ENCODE results near the gene TBCCD1.

TBCCD1 gene

GRCh38 chr3:186523434-186523833, 43.7 kb downstream of the TBCCD1 start:
- TF ChIP-seq CTCF (IDR thresholded peaks at IDR 0.05; ENCODE audit: low read depth, low read length, poor library complexity, severe bottlenecking): no peak
- TF ChIP-seq EZH2phosphoT487 (IDR thresholded peaks at IDR 0.05; ENCODE audit: borderline replicate concordance, low read length): no peak
- H3F3A ChIP-seq (ENCODE audit: control insufficient read depth, insufficient read depth): peaks cover 14% of the 10 kb centered on the region

DNA sequence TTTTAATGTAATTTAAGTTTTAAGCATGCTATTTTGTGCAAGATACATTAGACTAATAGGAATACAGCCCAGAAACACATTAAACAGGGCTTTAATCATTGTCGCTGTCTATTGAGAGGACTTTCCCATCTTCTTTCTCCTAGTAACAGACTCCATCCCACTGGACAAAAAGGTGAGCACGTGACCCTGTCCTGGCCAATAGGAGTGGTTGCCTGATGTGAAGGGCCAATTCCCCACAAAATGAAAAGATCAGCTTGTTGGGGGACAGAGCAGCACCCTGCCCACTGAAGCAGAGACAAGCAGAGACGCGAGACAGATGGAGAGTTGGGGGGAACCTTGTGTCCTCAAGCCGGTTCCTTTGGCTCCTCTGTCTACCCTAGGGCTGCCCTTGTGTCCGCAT, 44.1 kb downstream of the TBCCD1 start:
- Histone ChIP-seq H4K20me1 (ENCODE audit: control insufficient read depth, insufficient read depth, low read depth, low read length) (no peaks in the 10 kb centered on the region), H3K9me2 (replicated peaks; ENCODE audit: control insufficient read depth, low read length) (no peaks in the 10 kb centered on the region), H3K36me3 (ENCODE audit: control insufficient read depth, low read length) (no peaks in the 10 kb centered on the region), H3K4me1 (ENCODE audit: control insufficient read depth, low read length) (peaks cover 90% of the 10 kb centered on the region), H3K27me3 (ENCODE audit: control insufficient read depth, low read length) (no peaks in the 10 kb centered on the region), H3K27ac (ENCODE audit: low read depth, low read length) (no peak overlapping the region), H3K4me2 (ENCODE audit: low read length) (no peak overlapping the region), H3K9me3 (ENCODE audit: control insufficient read depth, insufficient read depth, low read length) (no peaks in the 10 kb centered on the region), H3F3A (ENCODE audit: control insufficient read depth, insufficient read depth) (peaks cover 14% of the 10 kb centered on the region), H3K79me2 (ENCODE audit: control insufficient read depth, low read length) (no peaks in the 10 kb centered on the region), H3K4me3 (ENCODE audit: low read length) (no peak overlapping the region)
- TF ChIP-seq EZH2phosphoT487 (IDR thresholded peaks at IDR 0.05; ENCODE audit: borderline replicate concordance, low read length) (no peak), CTCF (IDR thresholded peaks at IDR 0.05; ENCODE audit: low read depth, low read length, poor library complexity, severe bottlenecking) (no peak)

More at GRCh38 chr3:186523434-186523833, 43.7 kb downstream of the TBCCD1 start:
- Histone ChIP-seq H3K4me2 (ENCODE audit: low read length) (no peak overlapping the region), H3K27me3 (ENCODE audit: control insufficient read depth, low read length) (no peaks in the 10 kb centered on the region), H3K9me2 (replicated peaks; ENCODE audit: control insufficient read depth, low read length) (no peaks in the 10 kb centered on the region), H3K79me2 (ENCODE audit: control insufficient read depth, low read length) (no peaks in the 10 kb centered on the region), H3K9me3 (ENCODE audit: control insufficient read depth, insufficient read depth, low read length) (no peaks in the 10 kb centered on the region), H3K4me1 (ENCODE audit: control insufficient read depth, low read length) (peaks cover 90% of the 10 kb centered on the region), H3K27ac (ENCODE audit: low read depth, low read length) (no peak overlapping the region), H4K20me1 (ENCODE audit: control insufficient read depth, insufficient read depth, low read depth, low read length) (no peaks in the 10 kb centered on the region), H3K4me3 (ENCODE audit: low read length) (no peak overlapping the region), H3K36me3 (ENCODE audit: control insufficient read depth, low read length) (no peaks in the 10 kb centered on the region)

GRCh38 chr3:186520957-186521842, 45.9 kb downstream of the TBCCD1 start:
- H3K4me2 ChIP-seq (ENCODE audit: low read length): peak overlapping the region; percentile 69

GRCh38 chr3:186520431-186520830, 46.7 kb downstream of the TBCCD1 start:
- no peak overlapping the region for H3K27ac ChIP-seq (ENCODE audit: low read depth, low read length)
- no peak for TF ChIP-seq CTCF (IDR thresholded peaks at IDR 0.05; ENCODE audit: low read depth, low read length, poor library complexity, severe bottlenecking)
- TF ChIP-seq EZH2phosphoT487 (IDR thresholded peaks at IDR 0.05; ENCODE audit: borderline replicate concordance, low read length): no peak
- no peak overlapping the region for H3K4me3 ChIP-seq (ENCODE audit: low read length)
- no peaks in the 10 kb centered on the region for H3K27me3 ChIP-seq (ENCODE audit: control insufficient read depth, low read length)
- H3K79me2 ChIP-seq (ENCODE audit: control insufficient read depth, low read length): no peaks in the 10 kb centered on the region
- H3K9me2 ChIP-seq (replicated peaks; ENCODE audit: control insufficient read depth, low read length): no peaks in the 10 kb centered on the region
- no peaks in the 10 kb centered on the region for H4K20me1 ChIP-seq (ENCODE audit: control insufficient read depth, insufficient read depth, low read depth, low read length)
- H3K4me2 ChIP-seq (ENCODE audit: low read length): no peak overlapping the region; the same call in 1 of the 2 replicates
- H3F3A ChIP-seq (ENCODE audit: control insufficient read depth, insufficient read depth): peaks cover 3% of the 10 kb centered on the region; the same call in 1 of the 2 replicates
- no peaks in the 10 kb centered on the region for H3K36me3 ChIP-seq (ENCODE audit: control insufficient read depth, low read length)
- peaks cover 67% of the 10 kb centered on the region for H3K4me1 ChIP-seq (ENCODE audit: control insufficient read depth, low read length)
- no peaks in the 10 kb centered on the region for H3K9me3 ChIP-seq (ENCODE audit: control insufficient read depth, insufficient read depth, low read length)

More at GRCh38 chr3:186520957-186521842, 45.9 kb downstream of the TBCCD1 start:
- Histone ChIP-seq H3F3A (ENCODE audit: control insufficient read depth, insufficient read depth) (peaks cover 3% of the 10 kb centered on the region; the same call in 1 of the 2 replicates), H4K20me1 (ENCODE audit: control insufficient read depth, insufficient read depth, low read depth, low read length) (no peaks in the 10 kb centered on the region), H3K27me3 (ENCODE audit: control insufficient read depth, low read length) (no peaks in the 10 kb centered on the region), H3K9me3 (ENCODE audit: control insufficient read depth, insufficient read depth, low read length) (no peaks in the 10 kb centered on the region), H3K79me2 (ENCODE audit: control insufficient read depth, low read length) (no peaks in the 10 kb centered on the region), H3K27ac (ENCODE audit: low read depth, low read length) (peak overlapping the region; percentile 32), H3K4me1 (ENCODE audit: control insufficient read depth, low read length) (peaks cover 73% of the 10 kb centered on the region), H3K36me3 (ENCODE audit: control insufficient read depth, low read length) (no peaks in the 10 kb centered on the region), H3K9me2 (replicated peaks; ENCODE audit: control insufficient read depth, low read length) (no peaks in the 10 kb centered on the region), H3K4me3 (ENCODE audit: low read length) (peak overlapping the region; percentile 51)
- TF ChIP-seq EZH2phosphoT487 (IDR thresholded peaks at IDR 0.05; ENCODE audit: borderline replicate concordance, low read length): no peak

Data from DOHH2 (cell line).